Nephron (organoid): ENCODE data around the gene GIMAP2.

Experiments used
- H3K27ac Mint-ChIP-seq, 3 experiments: 2 replicates each; pipeline ENCODE4 v1.8.0; 2020; ENCODE audit warnings: mixed read lengths in 3 of 3, mild to moderate bottlenecking in 2 of 3, moderate library complexity in 1 of 3
- H3K27me3 Mint-ChIP-seq: 2 replicates; pipeline ENCODE4 v1.8.0; 2021; ENCODE audit warnings: low read depth, mild to moderate bottlenecking, moderate library complexity, mixed read lengths
- H3K36me3 Mint-ChIP-seq: 2 replicates; pipeline ENCODE4 v1.8.0; 2020; ENCODE audit warnings: low read depth, mixed read lengths
- H3K4me1 Mint-ChIP-seq: 2 replicates; pipeline ENCODE4 v1.8.0; 2020; ENCODE audit warnings: mixed read lengths
- H3K4me3 Mint-ChIP-seq, 3 experiments: 2 replicates each; pipeline ENCODE4 v1.8.0; 2020; ENCODE audit warnings: mild to moderate bottlenecking in 3 of 3, mixed read lengths in 3 of 3, moderate library complexity in 2 of 3
- H3K9me3 Mint-ChIP-seq: 2 replicates; pipeline ENCODE4 v1.8.0; 2020; ENCODE audit warnings: mixed read lengths
- CTCF ChIP-seq, 3 experiments: fragments of 200-600 bp; sonication (generic); IDR thresholded peaks; one replicate each; pipeline ENCODE4 v1.5.0; 2021; ENCODE audit warnings: antibody characterized with exemption in 3 of 3; ENCODE audit not compliant: unreplicated experiment in 3 of 3

The GIMAP2 gene

GRCh38 chr7:150738591-150739001 lies 53.1 kb downstream of the GIMAP2 start:
- H3K9me3 Mint-ChIP-seq, result no peaks in the 10 kb centered on the region
- peaks cover 28% of the 10 kb centered on the region for H3K27me3 Mint-ChIP-seq
- no peak for TF ChIP-seq CTCF (IDR thresholded peaks at IDR 0.05; ENCODE audit: unreplicated experiment in 3 of 3)
- peaks cover 4% of the 10 kb centered on the region for H3K4me1 Mint-ChIP-seq
- no peak overlapping the region for H3K4me3 Mint-ChIP-seq
- H3K36me3 Mint-ChIP-seq, result no peaks in the 10 kb centered on the region
- no peak overlapping the region for H3K27ac Mint-ChIP-seq

GRCh38 chr7:150739033-150739432 lies 53.5 kb downstream of the GIMAP2 start:
- TF ChIP-seq CTCF (IDR thresholded peaks at IDR 0.05; ENCODE audit: unreplicated experiment in 3 of 3), result no peak
- Mint-ChIP-seq H3K4me3 (no peak overlapping the region), H3K36me3 (no peaks in the 10 kb centered on the region), H3K9me3 (no peaks in the 10 kb centered on the region), H3K4me1 (peaks cover 8% of the 10 kb centered on the region), H3K27me3 (peaks cover 28% of the 10 kb centered on the region), H3K27ac (no peak overlapping the region)

GRCh38 chr7:150740053-150740452 lies 54.5 kb downstream of the GIMAP2 start:
- Mint-ChIP-seq H3K9me3 (no peaks in the 10 kb centered on the region), H3K4me3 (no peak overlapping the region), H3K27ac (no peak overlapping the region), H3K4me1 (peaks cover 18% of the 10 kb centered on the region), H3K36me3 (no peaks in the 10 kb centered on the region), H3K27me3 (peaks cover 28% of the 10 kb centered on the region)
- TF ChIP-seq CTCF (IDR thresholded peaks at IDR 0.05; ENCODE audit: unreplicated experiment in 3 of 3), result no peak

GRCh38 chr7:150742286-150742968 lies 56.9 kb downstream of the GIMAP2 start:
- H3K9me3 Mint-ChIP-seq, result no peaks in the 10 kb centered on the region
- H3K27ac Mint-ChIP-seq, result no peak overlapping the region
- peaks cover 29% of the 10 kb centered on the region for H3K4me1 Mint-ChIP-seq
- H3K27me3 Mint-ChIP-seq, result peaks cover 21% of the 10 kb centered on the region
- no peak overlapping the region for H3K4me3 Mint-ChIP-seq
- no peaks in the 10 kb centered on the region for H3K36me3 Mint-ChIP-seq
- no peak for TF ChIP-seq CTCF (IDR thresholded peaks at IDR 0.05; ENCODE audit: unreplicated experiment in 3 of 3)
